Measurements from ENCODE around the gene KIT.
"Not testable (repeated sequence)": the region's sequence is repeated elsewhere in the genome, so short reads cannot be mapped to it uniquely, and the experiment has no call there.

KIT gene

DNA sequence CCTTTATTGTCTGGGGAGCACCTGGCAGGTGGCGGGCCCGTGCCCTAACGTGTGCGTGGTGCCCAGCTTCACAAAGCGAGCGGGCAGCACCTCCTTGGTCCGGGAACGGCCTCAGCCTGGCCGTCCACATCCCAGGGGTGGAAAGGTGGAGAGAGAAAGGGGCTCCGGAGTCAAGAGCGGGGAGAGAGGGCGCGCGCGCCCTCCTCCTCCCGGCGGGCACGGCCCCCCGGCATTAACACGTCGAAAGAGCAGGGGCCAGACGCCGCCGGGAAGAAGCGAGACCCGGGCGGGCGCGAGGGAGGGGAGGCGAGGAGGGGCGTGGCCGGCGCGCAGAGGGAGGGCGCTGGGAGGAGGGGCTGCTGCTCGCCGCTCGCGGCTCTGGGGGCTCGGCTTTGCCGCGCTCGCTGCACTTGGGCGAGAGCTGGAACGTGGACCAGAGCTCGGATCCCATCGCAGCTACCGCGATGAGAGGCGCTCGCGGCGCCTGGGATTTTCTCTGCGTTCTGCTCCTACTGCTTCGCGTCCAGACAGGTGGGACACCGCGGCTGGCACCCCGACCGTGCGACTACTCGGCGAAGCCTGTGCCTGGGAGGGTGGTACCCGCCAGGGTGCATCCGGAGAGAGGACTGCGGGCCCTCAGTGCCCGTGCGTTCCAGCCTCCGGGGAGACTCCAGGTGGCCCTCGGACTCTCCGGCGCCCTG is at the start of gene KIT:
Gene KIT (plus strand): TSS at position 407 of the 701 bp plus-strand sequence. CDS start 58 bp downstream, at position 465.
- peak in 1 of 3 donors; percentile 35 for DNase-seq

DNA sequence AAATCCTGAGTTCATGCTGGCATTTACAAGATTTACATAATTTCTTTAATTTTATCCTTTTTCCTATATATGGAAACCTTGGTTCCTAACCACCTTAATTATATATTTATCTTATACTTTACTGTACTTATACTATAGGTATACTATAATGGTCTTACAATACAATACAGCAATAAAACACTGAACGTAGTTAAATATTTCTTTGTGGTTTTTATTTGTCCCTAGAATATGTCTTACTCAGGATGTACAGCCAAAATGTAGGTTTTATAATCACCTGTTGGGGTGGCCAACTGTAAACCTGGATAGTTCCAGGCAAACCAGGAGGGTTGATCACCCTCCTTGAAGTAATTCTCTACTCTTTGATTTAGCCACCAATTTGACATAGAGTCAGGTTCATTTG is 48.4 kb upstream of the KIT start:
- DNase-seq = no peak

DNA sequence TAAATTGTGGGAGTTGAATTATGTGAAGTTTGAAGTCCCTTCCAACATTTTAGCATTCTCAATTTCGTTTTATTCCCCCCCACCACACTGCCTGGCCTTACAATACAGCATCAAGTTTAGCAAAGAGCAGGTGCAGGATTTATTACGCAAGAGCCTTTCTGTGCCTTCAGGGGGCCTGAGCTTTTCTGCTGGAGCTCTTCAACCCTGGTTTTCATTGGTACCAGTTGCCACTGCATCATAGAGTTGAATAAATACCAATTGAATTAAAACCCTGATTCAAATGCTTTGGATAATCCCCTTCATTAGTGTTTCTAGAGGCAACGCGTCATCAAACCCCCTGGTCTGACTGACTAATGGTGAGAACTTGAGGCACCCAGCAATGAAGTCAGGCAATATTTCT is 43.6 kb upstream of the KIT start:
- no peak for DNase-seq

DNA sequence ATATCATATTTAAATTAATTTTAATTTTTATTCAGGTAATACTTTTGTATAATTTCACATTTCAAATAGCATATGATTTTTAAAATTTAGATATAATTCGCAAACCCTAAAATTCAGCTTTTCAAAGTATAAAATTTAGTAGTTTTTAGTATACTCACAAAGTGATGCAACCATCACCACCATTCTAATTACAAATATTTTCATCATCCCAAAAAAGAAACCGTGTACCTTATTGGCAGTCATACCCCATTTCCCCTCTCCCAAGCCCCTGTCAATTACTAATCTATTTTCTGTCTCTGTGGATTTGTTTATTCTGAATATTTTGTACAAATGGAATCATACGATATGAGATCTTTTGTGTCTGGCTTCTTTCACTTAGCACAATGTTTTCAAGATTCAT is 37.0 kb upstream of the KIT start:
- no peak for DNase-seq

DNA sequence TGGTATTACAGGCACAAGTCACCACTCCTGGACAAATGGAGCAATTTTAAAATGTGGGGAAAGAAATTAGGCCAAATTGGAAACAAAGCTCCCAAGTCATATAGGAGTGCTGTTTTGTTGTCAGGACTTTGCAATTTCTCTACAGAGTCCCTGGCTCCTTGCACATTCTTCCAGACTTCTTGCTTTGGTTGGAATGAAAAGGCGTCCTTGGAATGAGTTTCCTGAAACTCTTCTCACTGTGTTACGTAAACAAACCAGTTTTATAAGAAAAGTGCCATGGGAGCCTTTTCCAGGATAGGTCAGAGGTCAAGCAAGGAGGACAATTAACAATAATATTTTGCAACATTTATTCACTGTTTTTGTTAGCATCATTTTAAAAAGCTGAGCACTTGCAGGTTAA is 32.4 kb upstream of the KIT start:
- no peak for DNase-seq

DNA sequence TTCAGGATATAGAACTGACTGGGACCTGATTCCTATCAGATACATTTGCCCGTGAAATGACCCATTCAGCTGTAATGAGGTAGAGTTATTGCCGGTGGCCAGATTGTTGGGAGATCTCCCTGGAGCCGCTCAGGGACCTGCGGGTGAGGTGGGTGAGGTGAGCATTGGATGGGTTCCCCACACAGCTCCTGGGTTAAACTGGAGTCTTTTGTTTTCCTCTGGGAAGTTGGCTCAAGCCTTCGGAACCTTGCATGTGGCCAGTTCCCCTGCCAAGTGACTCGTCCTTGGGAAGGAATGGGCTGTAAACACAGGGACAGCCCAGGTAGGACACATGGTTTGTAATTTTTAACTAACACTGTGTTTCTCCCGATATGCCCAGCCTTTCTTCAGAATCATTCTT is 31.6 kb upstream of the KIT start:
- no peak for DNase-seq

DNA sequence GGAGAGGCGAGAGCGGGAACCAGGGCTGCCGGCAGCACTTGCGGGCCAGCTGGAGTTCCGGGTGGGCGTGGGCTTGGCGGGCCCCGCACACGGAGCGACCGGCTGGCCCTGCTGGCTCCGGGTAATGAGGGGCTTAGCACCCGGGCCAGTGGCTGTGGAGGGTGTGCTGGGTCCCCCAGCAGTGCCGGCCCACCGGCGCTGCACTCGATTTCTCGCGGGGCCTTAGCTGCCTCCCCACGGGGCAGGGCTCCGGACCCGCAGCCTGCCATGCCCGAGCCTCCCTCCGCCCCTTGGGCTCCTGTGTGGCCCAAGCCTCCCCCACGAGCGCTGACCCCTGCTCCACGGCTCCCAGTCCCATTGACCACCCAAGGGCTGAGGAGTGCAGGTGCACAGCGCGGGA is 25.2 kb upstream of the KIT start:
- no peak for DNase-seq

DNA sequence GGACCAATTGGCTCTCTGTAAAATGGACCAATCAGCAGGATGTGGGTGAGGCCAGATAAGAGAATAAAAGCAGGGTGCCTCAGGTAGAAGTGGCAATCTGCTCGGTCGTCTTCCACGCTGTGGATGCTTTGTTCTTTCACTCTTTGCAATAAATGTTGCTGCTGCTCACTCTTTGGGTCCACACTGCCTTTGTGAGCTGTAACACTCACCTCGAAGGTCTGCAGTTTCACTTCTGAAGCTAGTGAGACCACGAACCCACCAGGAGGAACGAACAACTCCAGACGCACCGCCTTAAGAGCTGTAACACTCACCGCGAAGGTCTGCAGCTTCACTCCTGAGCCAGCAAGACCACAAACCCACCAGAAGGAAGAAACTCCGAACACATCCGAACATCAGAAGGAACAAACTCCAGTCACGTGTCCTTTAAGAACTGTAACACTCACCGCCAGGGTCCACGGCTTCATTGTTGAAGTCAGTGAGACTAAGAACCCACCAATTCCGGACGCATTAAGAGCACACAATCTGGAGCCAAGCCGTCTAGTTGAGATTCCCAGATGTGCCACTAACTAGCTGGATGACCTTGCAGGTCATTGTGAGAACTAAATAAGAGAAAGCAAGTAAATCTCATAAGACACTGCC is 24.5 kb upstream of the KIT start:
- DNase-seq = not testable (repeated sequence)

DNA sequence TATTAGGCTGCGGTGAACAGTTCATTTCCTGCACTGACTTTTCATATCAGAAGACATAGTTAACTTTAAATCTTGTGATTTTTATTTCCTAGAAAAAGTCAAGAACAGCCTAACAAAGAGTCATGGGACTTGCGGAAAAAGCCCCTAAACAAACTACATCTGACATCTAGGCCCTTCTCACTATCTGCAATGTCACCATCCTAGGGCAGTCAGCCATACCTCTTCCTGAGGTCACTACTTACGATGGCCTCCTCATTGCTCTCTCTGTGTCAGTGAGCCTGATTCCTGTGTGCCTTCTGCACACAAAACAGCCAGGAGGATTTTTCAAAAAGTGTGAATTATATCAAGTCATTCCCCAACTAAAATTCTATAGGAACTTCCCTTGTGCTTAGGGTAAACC is 22.4 kb upstream of the KIT start:
- DNase-seq = no peak

DNA sequence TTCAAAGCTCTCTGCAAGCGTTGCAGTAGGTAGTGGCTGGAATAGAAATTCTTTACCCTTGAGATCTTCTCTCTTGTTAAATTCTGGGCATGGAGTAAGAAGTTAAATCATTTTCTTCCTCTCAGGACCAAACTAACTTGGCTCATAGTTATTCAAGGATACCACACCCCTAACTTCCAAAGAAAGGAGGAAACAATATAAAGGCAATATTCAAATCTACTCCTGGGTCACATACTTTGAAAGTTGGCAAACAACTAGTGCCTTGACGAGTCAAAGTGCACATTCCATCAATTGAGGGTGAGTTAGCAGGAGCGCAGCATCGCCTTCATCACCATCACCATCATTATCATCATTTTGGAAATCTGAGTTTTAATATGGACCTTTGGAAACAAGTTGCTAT is 20.4 kb upstream of the KIT start:
- DNase-seq = no peak

DNA sequence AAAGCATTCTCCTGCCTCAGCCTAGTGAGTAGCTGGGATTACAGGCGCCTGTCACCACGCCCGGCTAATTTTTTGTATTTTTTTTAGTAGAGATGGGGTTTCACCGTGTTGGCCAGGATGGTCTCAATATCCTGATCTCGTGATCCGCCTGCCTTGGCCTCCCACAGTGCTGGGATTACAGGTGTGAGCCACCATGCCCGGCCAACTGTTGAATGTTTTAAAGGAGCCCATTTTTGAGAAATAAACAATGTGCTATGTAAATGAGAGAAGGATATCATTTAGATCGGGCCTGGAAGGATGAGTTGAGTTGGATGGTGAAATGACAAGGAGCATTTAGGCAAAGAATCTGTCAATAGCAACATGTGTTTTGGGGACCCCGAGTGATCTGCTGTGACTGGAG is 16.7 kb upstream of the KIT start:
- DNase-seq = not testable (repeated sequence)

DNA sequence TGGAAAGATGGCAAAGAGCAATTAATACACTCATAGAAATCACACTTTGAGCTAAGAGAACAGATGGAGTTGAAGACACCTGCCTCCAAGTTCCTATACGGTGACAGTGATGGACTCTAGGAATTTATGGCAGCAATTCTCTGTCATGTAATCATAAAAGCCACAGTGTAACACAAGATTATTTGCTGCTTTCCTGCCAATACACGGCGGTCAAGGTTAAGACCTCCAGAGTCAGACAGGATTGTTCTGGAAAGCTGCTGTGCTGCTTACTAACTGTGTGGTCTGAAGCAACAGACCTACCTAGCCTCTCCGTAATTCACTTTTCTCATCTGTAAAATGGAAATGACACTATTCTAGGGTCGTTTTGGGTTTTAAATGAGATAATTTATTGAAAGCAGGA is 14.6 kb upstream of the KIT start:
- DNase-seq = no peak

DNA sequence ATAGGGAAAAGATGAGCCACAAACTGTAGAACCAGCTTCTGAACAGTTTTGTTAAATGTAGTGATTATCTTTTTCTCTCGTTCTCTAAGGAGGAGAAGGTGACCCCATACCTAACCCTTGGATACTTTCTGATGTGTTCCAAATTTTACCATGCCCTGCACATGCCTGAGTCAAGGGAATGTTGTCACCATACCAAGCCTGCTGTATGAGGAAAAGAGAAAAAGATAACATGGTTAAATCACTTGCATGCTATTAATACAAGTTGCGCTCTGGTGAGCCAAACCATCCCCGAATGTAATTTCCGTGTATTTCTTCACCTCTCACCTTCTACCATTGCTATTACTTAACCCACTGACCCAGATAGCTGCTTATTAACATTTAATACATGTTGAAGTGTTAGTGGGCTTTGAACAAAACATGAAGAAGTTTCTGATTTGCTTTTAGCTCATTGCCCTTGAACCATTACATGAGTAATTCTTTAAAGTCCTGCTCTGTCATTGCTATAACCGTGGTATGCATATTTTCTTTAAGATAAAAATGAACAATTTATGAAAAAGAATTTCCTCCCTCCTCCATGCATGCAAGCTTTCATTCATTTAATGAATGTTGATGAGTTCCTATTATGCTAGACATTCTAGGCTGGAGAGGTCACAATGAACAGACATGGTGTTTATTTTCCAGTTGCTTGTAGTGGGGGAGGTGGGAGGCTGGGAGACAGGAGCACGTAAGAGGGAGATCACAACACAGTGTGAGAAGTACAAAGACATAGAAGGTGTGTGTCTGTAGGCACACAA is 13.6 kb upstream of the KIT start:
- no peak for DNase-seq

DNA sequence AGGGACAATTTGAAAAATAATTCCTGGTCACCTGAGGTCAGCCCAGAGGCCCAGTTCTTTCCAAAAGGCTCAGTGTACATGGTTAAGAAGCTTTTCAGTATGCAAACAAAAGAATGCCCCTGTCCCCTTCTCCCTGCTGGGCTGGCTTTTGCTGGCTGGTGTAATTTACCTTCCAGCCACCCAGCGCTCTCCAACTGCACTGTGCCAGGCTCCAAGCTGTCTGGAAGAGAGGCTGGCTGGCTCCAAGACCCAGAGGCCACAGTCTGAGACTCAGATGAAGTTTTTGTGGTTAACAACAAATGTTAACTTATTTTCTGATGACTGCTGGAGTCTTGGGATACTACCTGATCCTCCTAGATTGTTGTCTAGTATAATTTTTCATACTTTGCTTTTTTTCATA is 11.9 kb upstream of the KIT start:
- no peak for DNase-seq

DNA sequence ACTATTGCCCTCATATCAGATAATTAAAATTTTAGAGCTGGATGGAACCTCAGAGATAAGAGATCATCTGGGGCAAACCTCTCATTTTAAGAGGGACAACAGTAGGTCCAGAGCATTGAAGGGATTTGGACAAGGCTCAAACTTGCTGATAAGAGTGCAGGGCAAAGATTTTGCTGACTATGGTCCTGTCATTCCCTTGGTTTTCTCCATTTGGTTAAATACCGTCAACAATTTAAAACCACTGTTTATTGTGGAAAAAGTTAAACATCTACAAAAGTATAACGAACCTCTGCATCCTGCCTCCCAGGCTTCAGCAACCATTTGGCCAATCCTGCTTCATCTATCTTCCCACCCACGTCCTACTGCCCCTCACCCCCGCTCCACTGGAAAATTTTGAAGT is 10.7 kb upstream of the KIT start:
- no peak for DNase-seq

DNA sequence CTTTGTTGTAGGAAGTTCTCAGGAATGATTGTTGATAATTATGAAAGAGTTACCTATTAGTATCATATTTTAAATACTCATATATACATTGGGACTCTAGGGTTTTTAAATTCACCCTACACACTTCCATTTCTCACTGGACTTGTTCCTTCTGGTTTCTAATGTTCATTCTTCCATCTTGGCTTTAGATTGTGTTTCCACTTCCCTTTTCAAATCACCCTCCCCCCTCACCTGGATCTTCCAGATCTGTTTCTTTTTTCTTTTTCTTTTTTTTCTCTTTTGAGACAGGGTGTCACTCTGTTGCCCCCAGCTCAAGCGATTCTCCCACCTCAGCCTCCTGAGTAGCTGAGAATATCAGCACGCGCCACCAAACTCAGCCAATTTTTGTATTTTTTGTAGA is 6.7 kb upstream of the KIT start:
- no peak for DNase-seq

DNA sequence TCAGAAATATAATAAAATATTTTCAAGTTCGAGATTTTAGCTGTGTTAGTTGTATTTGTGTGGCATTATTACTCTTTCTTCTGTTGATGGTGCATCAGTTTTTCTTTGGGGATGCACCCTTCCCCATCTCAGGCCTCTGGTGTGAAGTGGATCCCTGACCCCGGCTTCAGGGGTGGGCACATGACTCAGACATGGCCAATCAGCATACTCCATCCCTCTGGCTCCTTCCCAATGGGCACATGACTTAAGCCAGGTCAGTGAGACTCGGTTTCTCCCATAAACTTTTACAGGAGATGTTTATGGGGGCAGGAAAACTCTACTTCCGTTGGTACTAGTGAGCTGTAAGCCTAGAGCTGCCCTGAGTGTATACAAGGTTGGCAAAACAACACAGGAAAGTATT is 3.0 kb upstream of the KIT start:
- DNase-seq = no peak

DNA sequence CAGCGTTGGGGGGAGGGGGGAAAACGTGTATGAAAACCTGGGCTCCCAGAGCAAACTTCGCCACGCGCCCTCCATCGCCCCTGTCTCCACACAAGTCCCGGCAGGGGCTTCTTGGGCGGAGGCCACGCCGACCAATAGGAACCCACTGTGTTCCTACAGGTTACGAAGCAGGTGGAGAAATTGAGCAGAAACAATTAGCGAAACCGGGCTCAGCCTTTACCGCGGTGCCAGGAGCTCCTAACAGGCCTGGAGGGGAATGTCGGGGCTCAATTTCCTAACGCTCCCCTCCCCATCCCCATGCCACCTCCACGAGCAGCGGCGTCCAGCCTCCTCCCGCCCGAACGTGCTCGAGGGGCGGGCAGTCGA is 589 bp upstream of the KIT start:
- no peak for DNase-seq

DNA sequence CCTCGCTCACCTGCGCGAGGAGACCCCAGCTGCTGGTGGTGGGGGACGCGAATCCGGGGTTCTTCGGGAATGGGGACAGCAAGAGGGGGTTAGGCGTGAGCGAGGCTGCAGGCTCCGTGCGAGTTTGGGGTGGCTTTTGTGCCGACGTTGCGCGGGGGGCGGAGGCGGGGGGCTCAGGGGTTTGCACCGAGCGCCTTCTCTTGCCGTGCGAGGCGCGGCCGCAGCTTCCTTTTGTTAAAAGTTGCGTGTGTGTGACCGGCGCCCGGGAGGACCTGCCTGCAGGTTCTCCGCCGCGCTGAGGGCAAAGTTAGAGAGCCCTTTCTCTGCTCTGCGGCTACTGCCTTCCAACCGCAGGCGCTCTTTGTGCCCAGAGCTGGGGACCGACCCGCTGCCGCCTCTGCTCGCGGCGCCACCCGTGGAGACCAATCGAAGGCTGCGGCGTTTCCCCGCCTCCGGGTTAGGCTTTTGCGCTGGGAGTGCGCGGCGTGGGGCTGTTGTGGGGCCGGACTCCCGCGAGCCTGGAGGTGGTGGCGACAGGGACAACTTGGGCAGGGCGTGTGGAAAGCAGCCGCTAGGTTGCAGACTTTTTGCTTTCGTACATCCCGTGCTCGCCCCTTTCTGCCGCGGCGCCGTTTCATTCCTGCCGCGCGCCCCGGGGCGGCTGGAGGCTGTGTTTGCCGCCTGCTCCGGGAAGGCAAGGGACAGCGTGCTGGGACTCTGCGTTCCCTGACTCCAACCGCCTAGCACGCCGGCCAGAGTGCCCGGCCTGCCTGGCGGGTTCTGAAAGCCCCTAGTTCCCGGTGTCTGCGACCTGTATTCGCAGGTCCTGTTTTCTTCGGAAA is 716 bp downstream of the KIT start:
- DNase-seq = peak; percentile 58 to 76 (median 72)

DNA sequence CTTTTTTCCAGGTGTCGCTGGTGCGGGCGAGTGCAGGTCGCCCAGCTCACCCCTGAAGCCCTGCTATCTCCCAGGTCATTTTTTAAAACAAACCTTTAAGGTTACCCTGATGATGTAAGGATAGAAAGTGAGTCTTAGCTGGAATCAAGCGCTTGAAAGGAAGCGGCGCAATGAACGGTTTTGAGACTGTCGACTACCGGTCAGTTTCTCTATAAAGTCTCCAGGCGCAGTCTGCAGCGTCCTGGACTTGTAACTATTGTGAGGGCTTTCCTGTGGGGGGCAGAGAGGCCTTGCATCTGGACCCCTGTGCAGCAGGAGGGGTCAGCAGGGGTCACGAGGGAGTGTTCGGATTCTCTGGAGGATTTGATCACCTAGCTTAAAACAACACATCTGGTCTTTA is 1.6 kb downstream of the KIT start:
- peak in 1 of 3 donors; percentile 26 for DNase-seq

DNA sequence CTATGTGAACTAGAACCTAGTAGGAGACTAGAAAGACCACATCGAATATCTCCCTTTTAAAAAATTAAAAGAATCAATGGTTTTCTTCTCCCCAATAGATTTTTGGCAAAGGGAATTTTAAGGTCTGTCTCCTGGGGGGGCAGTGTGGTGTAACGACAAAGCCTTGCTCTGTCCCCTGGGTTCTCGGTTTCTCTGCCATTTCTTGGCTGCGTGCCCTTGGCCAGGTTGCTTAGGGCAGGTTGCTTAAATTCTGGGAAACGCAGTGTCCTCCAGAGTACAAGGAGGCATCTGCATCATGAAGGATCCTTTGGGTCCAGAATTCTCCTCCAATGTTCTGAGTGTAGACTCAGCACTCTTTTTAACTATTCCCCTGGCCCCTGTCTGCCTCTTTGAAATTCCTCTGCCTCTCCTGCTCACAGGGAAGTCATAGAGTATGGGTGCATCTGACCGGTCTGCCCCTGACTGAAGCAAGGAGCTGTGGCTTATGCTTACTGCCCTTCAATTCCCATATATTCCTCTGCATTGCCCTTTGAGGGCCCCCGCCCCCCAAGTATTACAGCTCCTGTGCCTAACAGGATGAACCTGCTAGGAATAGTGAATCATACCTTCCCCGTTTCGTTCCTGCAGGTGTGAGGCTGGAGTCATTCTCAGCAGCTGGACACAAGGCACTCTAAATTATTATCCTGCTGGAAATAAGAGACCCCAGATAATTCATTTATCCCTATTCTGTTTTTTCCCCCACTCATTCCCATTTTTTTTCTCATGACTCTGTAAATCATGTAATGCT is 2.2 kb downstream of the KIT start:
- no peak for DNase-seq

DNA sequence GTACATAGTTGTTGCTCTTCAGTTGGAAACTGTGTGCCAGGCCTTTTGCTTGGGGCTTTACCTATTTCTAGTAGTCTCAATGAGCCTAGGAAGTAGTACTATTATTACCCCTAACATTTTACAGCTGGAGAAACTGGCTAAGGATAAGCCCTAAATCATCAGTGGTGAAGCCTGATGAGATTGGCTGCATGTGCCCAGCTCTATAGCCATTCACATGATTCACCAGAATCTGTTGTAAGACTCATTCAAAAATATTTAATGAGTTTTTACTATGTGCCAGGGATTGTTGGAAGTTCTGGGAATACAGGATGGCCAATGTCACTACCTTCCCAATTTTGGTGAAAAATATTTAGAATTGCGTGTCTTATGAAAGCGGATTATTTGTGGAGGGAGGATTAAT is 2.8 kb downstream of the KIT start:
- no peak for DNase-seq

Data from suppressor macrophage treated with lipopolysaccharide for 1 hour (primary cell).